ENCODE results near the gene MCC.

The MCC gene

GRCh38 chr5:113448252-113448651 lies 40.0 kb downstream of the MCC start:
- POLR2A ChIA-PET = no interaction called here
- Histone ChIP-seq H3K27ac (ENCODE audit: extremely low read depth, low read depth, low read length) (no peak overlapping the region), H3K4me1 (ENCODE audit: control insufficient read depth, insufficient read depth, low read length) (peaks cover 4% of the 10 kb centered on the region), H3K9me3 (ENCODE audit: control insufficient read depth, insufficient read depth, low read depth, low read length) (no peaks in the 10 kb centered on the region), H3K36me3 (ENCODE audit: control insufficient read depth in 2 of 2, insufficient read depth in 1 of 2, low read length in 2 of 2) (no peaks in the 10 kb centered on the region), H3K4me3 (ENCODE audit: low read depth, low read length) (no peak overlapping the region)
- TF ChIP-seq ZNF112 (tag by site-specific recombination; IDR thresholded peaks at IDR 0.05) (no peak), EGR2 (tag by site-specific recombination; IDR thresholded peaks at IDR 0.05; ENCODE audit: low read depth) (no peak), CTCF (tag by site-specific recombination; IDR thresholded peaks at IDR 0.05) (no peak), ZNF518A (tag by site-specific recombination; conservative IDR thresholded peaks at IDR 0.05; ENCODE audit: low read depth) (no peak), ATF2 (tag by site-specific recombination; IDR thresholded peaks at IDR 0.05; ENCODE audit: low read depth) (no peak), ZFP37 (tag by site-specific recombination; IDR thresholded peaks at IDR 0.05) (no peak)
- CTCF ChIA-PET = interaction anchor here (0.7 to 1.8 kb wide), 3 partner anchors 13 to 167 kb away, joined by 4 to 6 read pairs (median 4); no protein-coding TSS in a partner anchor

- POLR2A ChIA-PET = no interaction called here
- TF ChIP-seq ZNF148 (tag by site-specific recombination; IDR thresholded peaks at IDR 0.05; ENCODE audit: borderline replicate concordance) (no peak), GLIS2 (tag by site-specific recombination; IDR thresholded peaks at IDR 0.05) (no peak), CTCF (tag by site-specific recombination; IDR thresholded peaks at IDR 0.05) (0 out of 2 replicates have a peak, but pooled peaks have one; percentile 13)
- H3K27ac ChIP-seq (ENCODE audit: extremely low read depth, low read depth, low read length) = no peak overlapping the region
- H3K4me1 ChIP-seq (ENCODE audit: control insufficient read depth, insufficient read depth, low read length) = peaks cover 4% of the 10 kb centered on the region
- H3K9me3 ChIP-seq (ENCODE audit: control insufficient read depth, insufficient read depth, low read depth, low read length) = no peaks in the 10 kb centered on the region
- no peak overlapping the region for H3K4me3 ChIP-seq (ENCODE audit: low read depth, low read length)
- CTCF ChIA-PET = interaction anchor here (0.7 to 1.3 kb wide), 2 partner anchors 68 to 167 kb away, joined by 4 to 6 read pairs; no protein-coding TSS in a partner anchor
- H3K36me3 ChIP-seq (ENCODE audit: control insufficient read depth in 2 of 2, insufficient read depth in 1 of 2, low read length in 2 of 2) = no peaks in the 10 kb centered on the region
Observed at GRCh38 chr5:113447498-113448050, 40.7 kb downstream of the MCC start.
